Glutamatergic neuron (in vitro differentiated cells): ENCODE results near the gene DNAJA3. TPM values are rescaled to one million over a fixed set of nuclear protein-coding genes. Genes with fewer than 3 reads are reported as not detected.

Experiments
- total RNA-seq: library from RNA; stranded (reverse); fragmentation: NEBNext Ultra II Directional; extraction: Animal tissue kit (Norgen Biotek cat#: 25700); gene quantifications from one replicate; pipeline ENCODE4 v1.2.1, GENCODE V29; 2021; ENCODE audit not compliant: unreplicated experiment

Gene DNAJA3
- total RNA-seq, 1 donor from 2014 or later: 32.6 TPM

Other genes with a start within 250 kb of the DNAJA3 start
- gene SRL, start 183.8 kb upstream of the DNAJA3 start, total RNA-seq: 0.37 TPM
- 13.0 TPM for gene TFAP4, start 152.8 kb upstream of the DNAJA3 start, total RNA-seq
- gene GLIS2, start 109.8 kb upstream of the DNAJA3 start, total RNA-seq: 16.5 TPM
- 33.1 TPM for gene PAM16, start 74.5 kb upstream of the DNAJA3 start, total RNA-seq
- 4.1 TPM for gene VASN, start 54.0 kb upstream of the DNAJA3 start, total RNA-seq
- 200 TPM for gene CORO7, start 9.3 kb upstream of the DNAJA3 start, total RNA-seq
- gene NMRAL1, start 48.8 kb downstream of the DNAJA3 start, total RNA-seq: 38.3 TPM
- 76.0 TPM for gene HMOX2, start 50.5 kb downstream of the DNAJA3 start, total RNA-seq
- 51.6 TPM for gene CDIP1, start 112.9 kb downstream of the DNAJA3 start, total RNA-seq
- 0.83 TPM for gene C16orf96, start 130.5 kb downstream of the DNAJA3 start, total RNA-seq
- gene UBALD1, start 189.0 kb downstream of the DNAJA3 start, total RNA-seq: 54.6 TPM
- 150 TPM for gene MGRN1, start 199.0 kb downstream of the DNAJA3 start, total RNA-seq